ENCODE data around the gene URB1.

GRCh38 chr21:32391755-32392154 lies 1.1 kb downstream of the URB1 start:
- TF ChIP-seq GATA3 (IDR thresholded peaks at IDR 0.05; ENCODE audit: low read depth, low read length) (no peak), GATA2 (IDR thresholded peaks at IDR 0.05; ENCODE audit: low read depth, low read length) (no peak)

Measured in SH-SY5Y (cell line).